ENCODE data around the gene AK3.
"Not testable (repeated sequence)": the region's sequence is repeated elsewhere in the genome, so short reads cannot be mapped to it uniquely, and the experiment has no call there.

Gene AK3

DNA sequence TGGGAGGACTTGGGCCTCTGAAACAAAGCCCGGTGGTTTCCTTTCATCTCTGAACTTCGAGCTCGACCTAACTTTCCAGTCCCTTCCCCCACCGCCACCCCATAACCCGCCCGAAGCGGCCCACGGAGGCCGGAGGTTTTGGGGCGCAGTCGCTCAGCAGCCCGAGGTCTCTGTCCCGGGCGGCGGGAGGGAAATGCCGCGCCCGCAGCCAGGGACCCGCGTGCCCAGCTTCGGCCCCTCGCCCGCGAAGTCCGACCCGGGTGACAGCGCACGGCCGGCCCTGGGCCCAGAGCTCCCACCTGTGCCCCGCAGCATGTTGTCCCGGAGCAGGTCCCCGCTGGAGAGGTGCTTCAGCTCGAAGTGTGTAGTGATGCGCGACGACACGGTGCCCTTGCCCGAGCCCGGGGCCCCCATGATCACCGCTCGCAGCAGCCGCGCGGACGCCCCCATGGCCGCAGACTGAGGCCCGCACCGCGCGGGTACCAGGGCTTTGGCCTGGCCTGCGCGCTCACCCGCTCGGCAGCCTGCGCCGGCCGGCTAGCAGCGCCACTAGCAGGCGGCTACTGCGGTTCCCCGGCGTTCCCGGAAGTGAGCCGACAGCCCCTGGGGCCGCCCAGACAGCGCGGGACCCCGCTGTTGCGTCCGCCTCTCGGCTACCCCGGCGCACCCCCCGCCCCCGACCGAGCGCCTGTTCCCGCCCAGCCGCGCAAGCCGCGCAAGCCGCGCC lies at the start of gene AK3:
Gene AK3 (minus strand): TSS at position 565 of the 727 bp plus-strand sequence. CDS start 115 bp downstream, at position 450.
- DNase-seq = peak; percentile 95

DNA sequence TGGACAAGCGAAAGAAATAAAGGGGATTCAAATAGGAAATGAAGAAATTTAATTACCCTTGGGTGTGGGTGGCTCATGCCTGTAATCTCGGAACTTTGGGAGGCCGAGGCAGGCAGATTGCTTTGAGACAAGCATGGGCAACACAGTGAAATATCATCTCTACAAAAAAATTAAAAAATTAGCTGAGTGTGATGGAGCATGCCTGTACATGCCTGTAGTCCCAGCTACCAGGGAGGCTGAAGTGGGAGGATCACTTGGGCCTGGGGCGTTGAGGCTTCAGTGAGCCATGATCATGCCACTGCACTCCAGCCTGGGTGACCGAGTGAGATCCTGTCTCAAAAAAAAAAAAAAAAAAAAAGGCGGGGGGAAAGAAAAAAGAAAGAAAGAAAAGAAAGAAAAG lies 47.7 kb upstream of the AK3 start:
- DNase-seq = peak; percentile 13

GRCh38 chr9:4787876-4788275 lies 46.9 kb upstream of the AK3 start:
- no peak for DNase-seq

- no peak for DNase-seq
Measured at GRCh38 chr9:4786599-4786998, 45.6 kb upstream of the AK3 start.

DNA sequence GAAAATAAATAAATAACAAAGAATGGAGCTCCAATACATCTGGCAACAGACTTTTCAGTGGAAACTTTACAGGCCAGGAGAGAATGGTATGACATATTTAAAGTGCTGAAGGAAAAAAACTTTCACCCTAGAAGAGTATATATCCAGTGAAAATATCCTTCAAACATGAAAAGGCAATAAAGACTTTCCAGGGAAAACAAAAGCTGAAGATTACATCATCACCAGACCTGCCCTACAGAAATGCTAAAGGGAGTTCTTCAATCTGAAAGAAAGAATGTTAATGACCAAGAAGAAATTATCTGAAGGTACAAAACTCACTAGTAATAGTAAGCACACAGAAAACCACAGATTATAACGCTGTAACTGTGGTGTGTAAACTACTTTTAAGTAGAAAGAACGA lies 43.4 kb upstream of the AK3 start:
- no peak for DNase-seq

DNA sequence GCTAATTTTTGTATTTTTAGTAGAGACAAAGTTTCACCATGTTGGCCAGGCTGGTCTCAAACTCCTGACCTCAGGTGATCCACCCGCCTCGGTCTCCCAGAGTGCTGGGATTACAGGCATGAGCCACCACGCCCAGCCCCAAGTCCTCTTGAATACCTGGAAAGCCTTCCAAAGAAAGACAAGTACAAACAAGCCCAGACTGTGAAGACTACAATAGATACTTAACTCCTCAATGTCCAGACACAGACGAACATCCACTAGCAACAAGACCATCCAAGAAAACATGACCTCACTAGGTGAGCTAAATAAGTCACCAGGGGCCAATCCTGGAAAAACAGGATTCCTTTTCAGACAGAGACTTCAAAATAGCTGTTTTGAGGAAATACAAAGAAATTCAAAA lies 42.2 kb upstream of the AK3 start:
- peak; percentile 16 for DNase-seq

DNA sequence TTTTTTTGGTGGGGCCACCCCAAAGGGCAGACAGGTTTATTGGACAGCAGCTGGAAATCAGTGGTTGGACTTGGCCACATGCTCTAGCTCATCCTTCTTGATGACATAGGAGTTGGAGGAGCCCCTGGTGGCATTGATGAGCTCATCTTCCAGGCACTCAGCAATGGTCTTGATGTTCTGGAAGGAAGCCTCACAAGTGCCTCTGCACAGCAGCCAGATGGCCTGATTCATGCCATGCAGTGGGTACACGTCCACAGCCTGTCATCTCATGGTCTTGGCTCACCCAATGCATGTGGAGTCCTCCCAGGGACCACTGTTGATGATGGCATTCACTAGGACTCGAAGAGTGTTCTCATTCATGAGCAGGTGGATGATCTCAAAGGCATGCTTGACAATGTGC lies 40.4 kb upstream of the AK3 start:
- no peak for DNase-seq

DNA sequence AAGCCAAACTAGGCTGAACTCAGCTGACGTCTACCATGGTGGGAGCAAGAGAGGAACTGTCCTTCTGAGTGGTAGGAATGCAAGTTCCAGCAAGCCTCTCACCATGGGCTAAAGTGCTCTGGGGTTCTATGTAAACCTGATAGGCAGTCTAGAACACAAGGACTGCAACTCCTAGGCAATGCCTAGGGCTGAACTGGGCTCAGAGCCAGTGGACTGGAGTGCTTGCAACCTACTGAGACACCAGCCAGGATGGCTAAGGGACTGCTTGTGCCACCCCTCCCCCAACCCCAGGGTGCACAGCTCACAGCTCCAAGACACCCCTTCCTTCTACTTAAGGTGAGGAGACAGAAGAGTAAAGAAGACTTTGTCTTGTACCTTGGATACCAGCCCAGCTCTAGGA lies 39.6 kb upstream of the AK3 start:
- no peak for DNase-seq

DNA sequence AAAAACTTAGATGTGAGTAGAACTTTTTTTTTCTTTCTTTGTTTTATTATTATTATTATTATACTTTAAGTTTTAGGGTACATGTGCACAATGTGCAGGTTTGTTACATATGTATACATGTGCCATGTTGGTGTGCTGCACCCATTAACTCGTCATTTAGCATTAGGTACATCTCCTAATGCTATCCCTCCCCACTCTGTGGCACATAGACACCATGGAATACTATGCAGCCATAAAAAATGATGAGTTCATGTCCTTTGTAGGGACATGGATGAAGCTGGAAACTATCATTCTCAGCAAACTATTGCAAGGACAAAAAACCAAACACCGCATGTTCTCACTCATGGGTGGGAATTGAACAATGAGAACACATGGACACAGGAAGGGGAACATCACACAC lies 34.0 kb upstream of the AK3 start:
- DNase-seq = not testable (repeated sequence)

DNA sequence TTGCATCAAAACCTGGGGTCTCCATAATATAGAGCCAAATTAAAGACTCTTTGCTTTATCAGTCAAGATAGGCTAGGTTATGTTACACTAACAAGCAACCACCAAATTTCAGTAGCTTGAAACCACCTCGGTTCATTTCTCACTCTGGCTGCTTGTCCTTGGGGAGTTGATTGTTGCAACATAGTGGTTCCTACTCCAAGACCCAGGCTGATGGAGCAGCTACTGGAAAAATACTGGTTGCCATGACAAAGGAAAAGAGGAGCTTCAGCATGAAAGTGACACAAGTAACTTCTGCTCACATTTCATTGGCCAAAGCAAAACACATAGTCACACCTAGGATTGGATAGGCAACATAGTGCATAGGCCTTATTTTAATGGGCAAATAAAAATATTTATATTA lies 33.2 kb upstream of the AK3 start:
- DNase-seq = no peak

- DNase-seq = no peak
Measured at GRCh38 chr9:4771788-4772187, 30.8 kb upstream of the AK3 start.

GRCh38 chr9:4769321-4770080 lies 28.5 kb upstream of the AK3 start:
- no peak for DNase-seq

DNA sequence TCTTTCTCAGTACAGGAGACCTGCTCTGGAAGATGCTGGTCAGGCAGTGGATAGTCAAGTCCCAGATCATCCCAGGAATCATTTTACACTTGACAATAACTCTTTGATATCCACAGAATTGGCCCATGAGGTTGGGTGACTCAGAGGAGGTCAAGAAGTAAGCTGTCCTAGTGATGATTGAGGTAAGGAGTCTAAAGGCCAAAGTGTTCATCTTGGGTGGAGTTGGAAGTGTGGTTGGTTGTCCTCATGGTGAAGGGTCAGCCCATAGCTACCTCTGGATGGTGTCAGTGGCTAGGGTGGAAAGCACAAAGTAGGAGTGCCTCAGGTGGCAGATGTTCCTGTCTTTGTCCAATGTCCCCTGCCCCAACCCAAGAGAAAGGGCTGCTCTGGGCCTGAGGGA lies 27.7 kb upstream of the AK3 start:
- no peak for DNase-seq

GRCh38 chr9:4764033-4764432 lies 23.0 kb upstream of the AK3 start:
- no peak for DNase-seq

GRCh38 chr9:4762886-4763541 lies 22.0 kb upstream of the AK3 start:
- DNase-seq = peak; percentile 90

- peak; percentile 88 for DNase-seq
Measured at GRCh38 chr9:4762108-4762885, 21.3 kb upstream of the AK3 start.

GRCh38 chr9:4760122-4760521 lies 19.1 kb upstream of the AK3 start:
- no peak for DNase-seq

DNA sequence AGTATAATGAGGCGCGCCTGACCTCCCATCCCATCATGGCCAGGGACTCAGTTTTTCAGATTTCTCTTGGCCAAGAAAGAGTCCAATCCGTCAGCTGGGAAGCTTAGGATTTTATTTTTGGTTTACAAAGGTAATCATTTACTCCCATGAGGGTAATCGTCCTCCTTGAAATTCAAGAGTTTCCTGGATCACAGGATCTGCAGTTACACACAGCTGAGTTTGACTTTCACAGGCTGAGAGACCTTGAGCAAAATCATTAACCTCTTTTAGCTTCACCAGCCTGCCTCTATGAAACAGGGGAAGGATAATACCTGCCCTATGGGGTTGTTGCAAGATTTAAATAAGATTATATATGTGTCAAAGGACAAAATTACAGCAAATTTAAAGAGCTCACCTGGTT lies 15.4 kb upstream of the AK3 start:
- DNase-seq = no peak

- no peak for DNase-seq
Measured at GRCh38 chr9:4755026-4755609, 14.1 kb upstream of the AK3 start.

GRCh38 chr9:4754530-4754929 lies 13.5 kb upstream of the AK3 start:
- DNase-seq = not testable (repeated sequence)

GRCh38 chr9:4750023-4750673 lies 9.1 kb upstream of the AK3 start:
- DNase-seq = peak; percentile 54

DNA sequence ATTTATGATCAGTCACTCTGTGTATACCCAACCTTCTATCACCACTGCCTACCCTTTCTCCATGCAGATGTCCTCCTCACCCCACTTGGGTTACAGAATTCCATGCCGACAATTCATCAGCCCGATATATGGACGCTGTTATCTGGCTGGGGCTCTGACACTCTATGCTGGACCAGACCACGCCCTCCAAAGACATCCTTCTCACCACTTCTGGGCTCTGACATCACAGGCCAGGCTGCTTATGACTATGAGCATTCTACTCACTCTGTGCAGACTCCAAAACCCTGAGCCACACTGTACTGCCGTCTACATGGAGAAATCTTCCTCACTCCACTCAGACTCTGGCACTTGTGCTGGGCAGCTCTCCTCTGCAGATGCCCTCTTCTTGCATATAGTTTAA lies 7.6 kb upstream of the AK3 start:
- no peak for DNase-seq

Data from NCI-H69 (cell line).